Measurements from ENCODE around the gene DOCK3.

DOCK3 gene

GRCh38 chr3:50674349-50675178 lies at the start of gene DOCK3:
DOCK3 (plus strand) TSS chr3:50674927; CDS start chr3:50675264, 337 bp downstream.
- DNase-seq = peak; percentile 61

GRCh38 chr3:50625231-50626182 lies 49.2 kb upstream of the DOCK3 start:
- no peak for DNase-seq

GRCh38 chr3:50626401-50626800 lies 48.3 kb upstream of the DOCK3 start:
- no peak for DNase-seq

GRCh38 chr3:50627407-50628051 lies 47.2 kb upstream of the DOCK3 start:
- no peak for DNase-seq

- no peak for DNase-seq
Observed at GRCh38 chr3:50628601-50629000, 46.1 kb upstream of the DOCK3 start.

GRCh38 chr3:50630394-50630793 lies 44.3 kb upstream of the DOCK3 start:
- DNase-seq = no peak

GRCh38 chr3:50630877-50631276 lies 43.9 kb upstream of the DOCK3 start:
- DNase-seq = no peak

- no peak for DNase-seq
Observed at GRCh38 chr3:50632450-50632849, 42.3 kb upstream of the DOCK3 start.

GRCh38 chr3:50633230-50633790 lies 41.4 kb upstream of the DOCK3 start:
- no peak for DNase-seq

- DNase-seq = no peak
Observed at GRCh38 chr3:50635066-50635465, 39.7 kb upstream of the DOCK3 start.

- DNase-seq = no peak
Observed at GRCh38 chr3:50637011-50637410, 37.7 kb upstream of the DOCK3 start.

GRCh38 chr3:50637945-50638344 lies 36.8 kb upstream of the DOCK3 start:
- DNase-seq = no peak

GRCh38 chr3:50639055-50639494 lies 35.7 kb upstream of the DOCK3 start:
- DNase-seq = no peak

- DNase-seq = no peak
Observed at GRCh38 chr3:50642382-50642781, 32.3 kb upstream of the DOCK3 start.

GRCh38 chr3:50644561-50644960 lies 30.2 kb upstream of the DOCK3 start:
- no peak for DNase-seq

- no peak for DNase-seq
Observed at GRCh38 chr3:50645378-50645777, 29.3 kb upstream of the DOCK3 start.

- DNase-seq = no peak
Observed at GRCh38 chr3:50648313-50648712, 26.4 kb upstream of the DOCK3 start.

GRCh38 chr3:50648944-50649343 lies 25.8 kb upstream of the DOCK3 start:
- no peak for DNase-seq

GRCh38 chr3:50649451-50649931 lies 25.2 kb upstream of the DOCK3 start:
- no peak for DNase-seq

- no peak for DNase-seq
Observed at GRCh38 chr3:50650018-50650417, 24.7 kb upstream of the DOCK3 start.

GRCh38 chr3:50651445-50651844 lies 23.3 kb upstream of the DOCK3 start:
- no peak for DNase-seq

GRCh38 chr3:50651920-50652529 lies 22.7 kb upstream of the DOCK3 start:
- DNase-seq = no peak
